GM18520 (cell line): Measurements from ENCODE around the gene TEDC2.

ENCODE experiments used
- ATAC-seq: cut with Tn5 transposase; IDR thresholded peaks from one replicate; pipeline ENCODE4 v1.9.1; 2021; ENCODE audit not compliant: unreplicated experiment

Gene TEDC2

GRCh38 chr16:2492292-2492691, 32.4 kb downstream of the TEDC2 start:
- ATAC-seq = no peak

DNA sequence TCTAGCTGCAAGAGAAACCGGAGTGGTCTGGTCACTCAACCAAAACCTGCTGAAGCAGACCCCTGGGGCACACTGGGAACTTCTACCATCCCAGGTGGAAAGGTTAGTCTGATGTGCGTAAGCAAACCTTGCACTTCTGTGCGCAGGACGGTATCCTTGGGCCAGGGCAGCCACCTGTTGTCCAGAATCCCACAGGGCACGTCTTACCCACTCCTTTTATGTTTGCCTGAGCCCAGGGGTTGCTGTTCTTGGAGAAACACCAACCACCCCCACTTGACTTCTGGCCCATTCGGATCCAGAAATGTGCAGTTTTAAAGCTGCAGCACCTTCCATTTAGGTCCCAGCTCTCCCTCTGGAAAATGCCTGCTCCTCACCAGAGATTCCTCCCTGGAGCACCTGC, 33.7 kb downstream of the TEDC2 start:
- ATAC-seq = no peak

GRCh38 chr16:2494616-2495015, 34.7 kb downstream of the TEDC2 start:
- ATAC-seq = no peak

DNA sequence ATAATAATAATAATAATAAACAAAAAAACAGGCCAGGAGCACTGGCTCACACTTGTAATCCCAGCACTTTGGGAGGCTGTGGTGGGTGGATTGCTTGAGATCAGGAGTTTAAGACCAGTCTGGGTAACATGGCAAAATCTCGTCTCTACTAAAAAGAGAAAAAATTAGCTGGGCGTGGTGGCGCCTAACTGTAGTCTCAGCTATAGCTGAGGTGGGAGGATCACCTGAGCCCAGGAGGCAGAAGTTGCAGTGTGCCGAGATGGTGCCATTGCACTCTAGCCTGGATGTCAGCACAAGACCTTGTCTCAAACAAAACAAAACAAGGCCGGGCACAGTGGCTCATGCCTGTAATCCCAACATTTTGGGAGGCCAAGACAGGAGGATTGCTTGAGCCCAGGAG, 35.1 kb downstream of the TEDC2 start:
- no peak for ATAC-seq

DNA sequence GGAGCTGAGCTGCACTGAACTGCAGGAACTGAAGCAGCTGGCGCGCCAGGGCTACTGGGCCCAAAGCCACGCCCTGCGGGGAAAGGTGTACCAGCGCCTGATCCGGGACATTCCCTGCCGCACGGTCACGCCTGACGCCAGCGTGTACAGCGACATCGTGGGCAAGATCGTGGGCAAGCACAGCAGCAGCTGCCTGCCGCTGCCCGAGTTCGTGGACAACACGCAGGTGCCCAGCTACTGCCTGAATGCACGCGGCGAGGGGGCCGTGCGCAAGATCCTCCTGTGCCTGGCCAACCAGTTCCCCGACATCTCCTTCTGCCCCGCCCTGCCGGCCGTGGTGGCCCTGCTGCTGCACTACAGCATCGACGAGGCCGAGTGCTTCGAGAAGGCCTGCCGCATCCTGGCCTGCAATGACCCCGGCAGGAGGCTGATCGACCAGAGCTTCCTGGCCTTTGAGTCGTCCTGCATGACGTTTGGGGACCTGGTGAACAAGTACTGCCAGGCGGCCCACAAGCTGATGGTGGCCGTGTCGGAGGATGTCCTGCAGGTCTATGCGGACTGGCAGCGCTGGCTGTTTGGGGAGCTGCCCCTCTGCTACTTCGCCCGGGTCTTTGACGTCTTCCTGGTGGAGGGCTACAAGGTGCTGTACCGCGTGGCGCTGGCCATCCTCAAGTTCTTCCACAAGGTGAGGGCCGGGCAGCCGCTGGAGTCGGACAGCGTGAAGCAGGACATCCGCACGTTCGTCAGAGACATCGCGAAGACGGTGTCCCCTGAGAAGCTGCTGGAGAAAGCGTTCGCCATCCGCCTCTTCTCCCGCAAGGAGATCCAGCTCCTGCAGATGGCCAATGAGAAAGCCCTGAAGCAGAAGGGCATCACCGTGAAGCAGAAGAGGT, 36.6 kb downstream of the TEDC2 start:
- no peak for ATAC-seq

DNA sequence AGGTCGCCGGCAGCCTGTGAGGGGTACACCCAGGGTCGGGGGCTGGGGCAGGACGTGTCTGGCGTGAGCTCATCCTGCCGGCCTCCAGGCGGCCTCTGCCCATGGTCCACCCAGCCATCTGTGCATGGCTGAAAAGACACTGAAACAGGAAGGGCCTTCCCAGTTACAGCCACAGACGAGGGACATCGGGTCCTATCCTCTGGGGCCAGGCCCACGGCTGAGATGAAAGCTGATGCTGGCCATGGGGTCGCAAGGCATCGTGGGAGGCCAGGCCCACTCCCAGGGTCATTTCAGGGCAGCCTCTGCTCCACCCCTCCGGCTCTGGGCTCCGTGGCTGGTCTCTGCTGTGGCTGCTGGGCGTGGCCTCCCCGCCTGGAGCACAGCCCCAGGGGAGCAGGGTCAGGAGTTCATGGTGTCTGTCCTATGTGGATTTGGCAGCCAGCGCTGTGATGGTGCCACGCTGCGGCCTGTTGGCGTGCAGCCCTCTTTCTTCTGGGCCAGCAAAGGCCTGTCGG, 37.3 kb downstream of the TEDC2 start:
- ATAC-seq = no peak

- ATAC-seq = no peak
Observed at GRCh38 chr16:2497695-2498484, 38.0 kb downstream of the TEDC2 start.

- no peak for ATAC-seq
Observed at GRCh38 chr16:2498531-2499253, 38.8 kb downstream of the TEDC2 start.

- no peak for ATAC-seq
Observed at GRCh38 chr16:2499454-2499853, 39.5 kb downstream of the TEDC2 start.

DNA sequence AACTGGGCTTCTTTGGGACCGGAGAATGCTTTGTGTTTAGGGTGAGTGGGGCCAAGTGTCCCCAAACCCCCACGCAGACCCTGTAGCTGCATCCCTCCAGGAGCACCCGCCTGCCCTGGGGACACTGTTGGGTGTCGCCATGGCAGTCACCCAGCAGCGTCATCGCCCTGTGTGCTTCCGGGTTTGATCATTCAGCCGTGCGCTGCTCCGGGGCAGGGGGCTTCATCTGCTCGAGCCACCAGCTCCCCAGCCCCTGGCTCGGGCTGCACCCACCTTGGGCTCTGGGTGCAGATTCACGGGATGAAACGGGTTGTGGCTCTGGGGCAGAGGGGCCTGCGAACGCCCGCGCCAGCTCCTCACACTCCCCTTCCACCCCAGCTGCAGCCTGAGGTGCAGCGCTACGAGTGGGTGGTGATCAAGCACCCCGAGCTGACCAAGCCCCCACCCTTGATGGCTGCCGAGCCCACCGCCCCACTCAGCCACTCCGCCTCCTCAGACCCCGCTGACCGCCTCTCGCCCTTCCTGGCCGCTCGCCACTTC, 40.1 kb downstream of the TEDC2 start:
- ATAC-seq = no peak

- ATAC-seq = no peak
Observed at GRCh38 chr16:2500430-2500917, 40.6 kb downstream of the TEDC2 start.

- ATAC-seq = no peak
Observed at GRCh38 chr16:2500918-2501750, 41.2 kb downstream of the TEDC2 start.

DNA sequence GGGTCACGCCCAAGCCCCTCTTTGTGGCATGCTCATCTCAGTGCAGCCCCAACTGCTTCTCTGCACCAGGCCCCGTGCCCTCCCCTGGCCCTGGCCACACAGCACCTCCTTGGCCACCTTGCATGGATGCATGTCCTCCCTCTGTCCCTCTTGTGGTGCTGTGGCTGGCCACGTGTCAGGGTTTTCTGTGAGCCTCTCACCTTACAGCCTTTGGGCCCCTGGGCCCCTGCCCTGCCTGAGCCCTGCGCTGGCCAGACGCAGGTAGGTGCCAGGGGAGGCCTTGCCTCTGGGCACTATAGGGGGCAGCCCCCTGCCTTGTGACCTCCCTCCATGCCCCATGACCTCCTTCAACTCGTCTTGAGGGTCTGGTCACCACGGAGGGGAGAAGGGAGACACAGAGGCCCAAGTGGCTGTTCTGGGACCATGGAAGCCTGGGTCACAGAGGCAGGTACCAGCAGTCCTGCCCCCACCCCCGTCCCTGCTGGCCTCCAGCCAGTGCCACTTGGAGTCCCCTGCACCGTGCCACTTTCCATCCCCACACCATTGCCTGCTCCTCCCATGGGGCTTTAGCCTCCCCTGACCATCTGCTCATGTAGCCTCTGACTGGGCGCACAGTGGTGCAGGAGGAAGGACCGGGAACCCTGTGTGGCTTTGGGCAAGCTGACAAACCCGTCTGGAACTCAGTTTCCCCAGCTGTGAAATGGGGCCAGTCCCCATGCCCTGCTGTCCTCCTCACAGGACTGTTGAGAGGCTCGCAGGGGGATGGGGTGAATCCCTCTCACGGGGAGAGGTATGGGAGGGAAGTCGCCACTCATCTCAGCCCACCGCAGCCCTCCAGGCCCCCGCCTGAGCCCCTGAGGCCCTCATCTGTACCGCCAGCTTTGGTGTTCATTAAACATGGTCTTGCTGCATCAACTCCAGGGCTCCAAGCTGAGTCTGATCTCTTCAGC, 42.3 kb downstream of the TEDC2 start:
- no peak for ATAC-seq

GRCh38 chr16:2505695-2506094, 45.8 kb downstream of the TEDC2 start:
- ATAC-seq = no peak

DNA sequence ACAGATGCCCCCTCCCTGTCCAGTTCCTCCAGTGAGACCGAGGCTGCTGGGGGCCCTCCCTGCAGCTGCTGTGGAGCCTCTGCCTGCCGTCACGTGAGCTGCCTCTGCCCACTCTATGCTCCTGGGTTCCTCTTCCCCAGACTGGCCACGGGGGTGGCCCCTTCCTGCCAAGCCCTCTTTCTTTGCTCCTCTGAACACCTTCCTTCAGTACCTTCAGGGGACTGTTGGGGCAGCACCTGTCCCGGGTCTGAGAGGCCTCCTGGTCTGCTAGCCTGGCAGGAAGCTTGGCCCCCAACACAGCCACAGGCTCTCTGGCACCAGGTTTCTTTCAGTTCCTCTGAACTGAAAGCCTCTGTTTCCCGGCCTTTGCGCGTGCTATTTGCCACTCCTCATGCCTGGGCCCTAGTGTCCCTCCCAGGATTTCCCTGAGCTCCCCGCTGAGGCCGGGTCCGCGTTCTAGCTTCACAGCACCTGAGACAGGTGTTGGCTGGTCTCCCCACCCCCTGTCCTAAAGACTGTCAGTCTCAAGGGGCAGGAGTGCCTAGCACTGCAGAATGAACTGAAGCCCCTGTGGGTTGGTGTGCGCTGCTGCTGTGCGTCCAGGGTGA, 47.2 kb downstream of the TEDC2 start:
- no peak for ATAC-seq

DNA sequence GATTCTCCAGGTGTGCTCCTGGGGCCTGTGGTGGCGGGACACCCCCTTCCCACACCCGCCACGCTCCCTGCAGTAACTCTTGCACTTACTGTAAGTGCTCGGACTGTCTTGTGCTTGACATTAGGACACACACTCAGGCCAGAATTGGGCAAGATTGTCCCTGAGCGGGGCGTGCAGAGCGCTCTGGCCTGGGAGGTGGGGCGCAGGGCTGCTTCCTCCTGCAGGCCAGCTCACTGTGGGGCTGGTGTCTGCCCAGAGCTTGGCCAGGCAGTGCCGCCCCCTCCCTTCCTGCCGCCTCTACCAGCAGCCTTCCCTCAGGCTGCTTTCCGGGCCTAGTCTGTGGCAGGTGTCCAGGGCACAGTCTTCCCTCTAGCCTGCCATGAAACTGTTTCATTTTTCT, 47.8 kb downstream of the TEDC2 start:
- no peak for ATAC-seq

DNA sequence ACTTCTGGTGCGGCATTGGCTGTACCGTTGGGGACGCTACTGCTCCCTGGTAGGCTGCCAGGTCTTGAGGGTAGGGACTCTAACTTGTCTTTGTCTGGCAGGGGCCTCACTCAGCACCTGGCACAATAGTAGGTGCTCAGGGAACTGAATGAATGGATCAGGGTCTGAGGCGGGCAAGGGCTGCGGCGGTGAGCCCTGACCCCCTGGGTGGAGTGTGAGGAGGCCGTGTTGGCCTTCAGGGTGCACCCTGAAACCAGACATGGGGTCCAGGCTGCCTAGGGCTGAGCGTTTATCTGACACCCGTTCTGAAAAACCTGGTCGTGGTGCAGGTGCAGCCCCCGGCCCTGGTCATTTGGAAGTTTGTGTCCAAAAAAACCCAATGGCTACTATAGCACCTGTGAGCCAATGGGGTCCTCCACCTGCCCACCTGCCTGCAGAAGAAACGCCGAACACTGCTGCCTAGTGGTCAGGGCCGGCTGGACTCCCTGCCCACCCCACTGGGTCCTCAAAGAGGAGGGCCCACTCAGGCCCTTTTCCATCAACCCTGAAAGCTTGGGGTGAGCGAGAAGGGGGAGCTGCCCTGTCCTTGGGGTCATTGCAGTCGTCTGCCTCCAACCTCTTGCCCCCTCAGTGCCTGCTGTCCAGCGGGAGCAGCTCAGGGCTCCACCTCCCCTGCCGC, 49.0 kb downstream of the TEDC2 start:
- ATAC-seq = no peak
